Central memory CD8-positive, alpha-beta T cell (primary cell): ENCODE measurements around the gene ZNF648.
A peak's percentile ranks its signal among the peaks of the same experiment; 100 is the strongest.

ENCODE experiments used
- ATAC-seq: fragments of 150-1000 bp; cut with Tn5 transposase; replicated peaks from 2 replicates; pipeline ENCODE4 v1.10.0; 2022; ENCODE audit warnings: mild to moderate bottlenecking, moderate FRiP score, moderate number of reproducible peaks; ENCODE audit not compliant: poor library complexity, severe bottlenecking; ENCODE audit errors: extremely low read depth
- DNase-seq, 2 donors: peaks; one replicate each; pipeline ENCODE4 v3.0.0; 2021; ENCODE audit warnings: low spot score in 2 of 2
- H3K27ac Mint-ChIP-seq: one replicate; pipeline ENCODE4 v1.8.0; 2022; ENCODE audit warnings: low read depth, mild to moderate bottlenecking, moderate library complexity, mixed read lengths
- H3K27me3 Mint-ChIP-seq: one replicate; pipeline ENCODE4 v1.8.0; 2022; ENCODE audit warnings: mixed read lengths
- H3K36me3 Mint-ChIP-seq: one replicate; pipeline ENCODE4 v1.8.0; 2022; ENCODE audit warnings: mild to moderate bottlenecking, moderate library complexity, mixed read lengths; ENCODE audit not compliant: insufficient read depth
- H3K4me1 Mint-ChIP-seq: one replicate; pipeline ENCODE4 v1.8.0; 2022; ENCODE audit warnings: mixed read lengths
- H3K4me3 Mint-ChIP-seq: one replicate; pipeline ENCODE4 v1.8.0; 2022; ENCODE audit warnings: mild to moderate bottlenecking, moderate library complexity, mixed read lengths
- H3K9me3 Mint-ChIP-seq: one replicate; pipeline ENCODE4 v1.8.0; 2022; ENCODE audit warnings: mixed read lengths

Gene ZNF648

DNA sequence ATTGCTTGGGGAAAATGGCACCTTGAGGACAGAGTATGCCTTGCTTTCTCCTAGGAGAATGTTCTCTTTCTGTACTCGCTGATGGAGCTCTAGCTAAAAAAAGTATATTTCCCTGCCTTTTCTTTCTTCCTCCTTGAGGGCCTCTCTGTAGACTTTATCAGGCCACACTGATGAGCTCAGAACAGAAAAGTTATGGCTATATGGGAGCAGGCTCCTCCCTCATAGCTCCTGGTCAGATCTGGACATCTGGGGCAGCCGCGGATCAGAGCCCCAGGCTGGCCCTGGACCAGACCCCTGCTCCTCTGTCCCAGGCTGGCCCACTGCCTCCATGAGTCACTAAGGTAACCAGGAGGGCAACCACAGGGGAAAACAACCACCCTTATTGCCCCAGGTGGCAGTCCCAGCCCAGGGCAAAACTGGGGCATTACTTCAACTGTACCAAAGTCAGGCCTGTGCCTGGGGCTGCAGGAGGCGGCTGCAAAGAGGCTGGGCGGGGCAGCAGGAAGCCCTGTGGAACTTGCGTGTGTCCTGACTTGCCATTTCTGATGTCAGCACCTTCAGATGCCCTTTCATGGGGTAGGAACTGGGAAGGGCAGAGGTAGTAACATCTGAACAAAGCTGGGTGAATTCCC, 26.3 kb upstream of the ZNF648 start:
- H3K4me3 Mint-ChIP-seq, result no peak overlapping the region
- no peaks in the 10 kb centered on the region for H3K9me3 Mint-ChIP-seq
- DNase-seq (no peak), ATAC-seq (no peak)
- H3K27me3 Mint-ChIP-seq, result no peaks in the 10 kb centered on the region
- H3K36me3 Mint-ChIP-seq, result no peaks in the 10 kb centered on the region
- H3K4me1 Mint-ChIP-seq, result peaks cover 22% of the 10 kb centered on the region
- H3K27ac Mint-ChIP-seq, result no peak overlapping the region

GRCh38 chr1:182087304-182087703, 25.8 kb upstream of the ZNF648 start:
- DNase-seq (no peak), ATAC-seq (no peak)
- Mint-ChIP-seq H3K27me3 (no peaks in the 10 kb centered on the region), H3K9me3 (no peaks in the 10 kb centered on the region), H3K36me3 (no peaks in the 10 kb centered on the region), H3K27ac (no peak overlapping the region), H3K4me1 (peaks cover 22% of the 10 kb centered on the region), H3K4me3 (no peak overlapping the region)

- peaks cover 22% of the 10 kb centered on the region for H3K4me1 Mint-ChIP-seq
- no peak for DNase-seq
- no peak for ATAC-seq
- H3K36me3 Mint-ChIP-seq, result no peaks in the 10 kb centered on the region
- no peaks in the 10 kb centered on the region for H3K9me3 Mint-ChIP-seq
- H3K27ac Mint-ChIP-seq, result peak overlapping the region; percentile 43
- H3K27me3 Mint-ChIP-seq, result no peaks in the 10 kb centered on the region
- H3K4me3 Mint-ChIP-seq, result no peak overlapping the region
Measured at GRCh38 chr1:182086620-182087019, 25.1 kb upstream of the ZNF648 start.

GRCh38 chr1:182086136-182086535, 24.6 kb upstream of the ZNF648 start:
- no peak overlapping the region for H3K4me3 Mint-ChIP-seq
- no peaks in the 10 kb centered on the region for H3K27me3 Mint-ChIP-seq
- DNase-seq (no peak), ATAC-seq (no peak)
- no peaks in the 10 kb centered on the region for H3K9me3 Mint-ChIP-seq
- H3K4me1 Mint-ChIP-seq, result peaks cover 22% of the 10 kb centered on the region
- H3K27ac Mint-ChIP-seq, result peak overlapping the region; percentile 43
- H3K36me3 Mint-ChIP-seq, result no peaks in the 10 kb centered on the region

GRCh38 chr1:182085726-182086125, 24.2 kb upstream of the ZNF648 start:
- H3K9me3 Mint-ChIP-seq, result no peaks in the 10 kb centered on the region
- ATAC-seq (no peak), DNase-seq (no peak)
- peaks cover 22% of the 10 kb centered on the region for H3K4me1 Mint-ChIP-seq
- H3K27me3 Mint-ChIP-seq, result no peaks in the 10 kb centered on the region
- H3K27ac Mint-ChIP-seq, result no peak overlapping the region
- no peak overlapping the region for H3K4me3 Mint-ChIP-seq
- no peaks in the 10 kb centered on the region for H3K36me3 Mint-ChIP-seq

DNA sequence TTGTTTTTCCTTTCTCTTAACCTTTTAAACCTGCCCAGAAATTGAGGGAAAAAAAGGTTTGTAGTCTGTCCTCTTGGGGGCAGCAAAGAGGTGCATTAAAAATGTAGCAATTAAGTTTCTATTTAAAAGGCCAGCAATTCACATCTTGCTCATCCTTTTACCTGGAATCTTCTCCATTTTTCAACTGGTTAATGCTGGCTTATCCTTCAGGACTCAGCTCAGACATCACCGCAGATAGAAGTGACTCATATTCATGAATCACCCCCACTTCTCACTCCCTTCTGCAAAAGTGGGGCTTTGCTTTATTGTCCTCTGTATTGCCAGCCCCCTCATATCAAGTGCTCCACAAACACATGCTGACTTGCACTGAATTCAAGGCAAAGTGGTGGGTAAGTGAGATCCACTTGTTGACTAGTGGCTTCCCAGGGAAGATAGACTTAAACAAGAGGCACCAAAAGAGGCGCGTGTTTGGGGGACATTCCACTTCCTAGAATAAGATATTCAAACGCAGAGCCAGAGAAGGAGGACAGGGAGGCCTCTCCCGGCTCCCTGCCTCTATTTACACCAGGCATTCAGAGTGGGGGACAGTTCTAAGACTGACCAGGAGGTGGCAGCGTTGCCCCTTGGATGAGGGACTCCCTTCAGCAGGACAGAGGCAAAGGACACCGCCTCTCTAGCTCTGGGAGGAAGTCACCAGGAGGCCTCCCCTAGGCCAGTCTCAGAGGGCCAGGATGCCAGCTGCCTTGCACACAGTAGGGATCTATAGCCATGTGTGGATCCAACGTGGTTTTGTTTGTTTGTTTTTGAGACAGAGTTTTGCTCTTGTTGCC, 23.2 kb upstream of the ZNF648 start:
- H3K4me3 Mint-ChIP-seq, result no peak overlapping the region
- H3K9me3 Mint-ChIP-seq, result no peaks in the 10 kb centered on the region
- no peaks in the 10 kb centered on the region for H3K27me3 Mint-ChIP-seq
- H3K27ac Mint-ChIP-seq, result no peak overlapping the region
- peaks cover 22% of the 10 kb centered on the region for H3K4me1 Mint-ChIP-seq
- DNase-seq, result peak; percentile 56 to 69
- ATAC-seq, result peak; percentile 75
- no peaks in the 10 kb centered on the region for H3K36me3 Mint-ChIP-seq

GRCh38 chr1:182083851-182084486, 22.5 kb upstream of the ZNF648 start:
- Mint-ChIP-seq H3K27me3 (no peaks in the 10 kb centered on the region), H3K4me1 (peaks cover 22% of the 10 kb centered on the region), H3K36me3 (no peaks in the 10 kb centered on the region), H3K27ac (no peak overlapping the region), H3K4me3 (no peak overlapping the region), H3K9me3 (no peaks in the 10 kb centered on the region)
- DNase-seq, result no peak
- ATAC-seq, result no peak

DNA sequence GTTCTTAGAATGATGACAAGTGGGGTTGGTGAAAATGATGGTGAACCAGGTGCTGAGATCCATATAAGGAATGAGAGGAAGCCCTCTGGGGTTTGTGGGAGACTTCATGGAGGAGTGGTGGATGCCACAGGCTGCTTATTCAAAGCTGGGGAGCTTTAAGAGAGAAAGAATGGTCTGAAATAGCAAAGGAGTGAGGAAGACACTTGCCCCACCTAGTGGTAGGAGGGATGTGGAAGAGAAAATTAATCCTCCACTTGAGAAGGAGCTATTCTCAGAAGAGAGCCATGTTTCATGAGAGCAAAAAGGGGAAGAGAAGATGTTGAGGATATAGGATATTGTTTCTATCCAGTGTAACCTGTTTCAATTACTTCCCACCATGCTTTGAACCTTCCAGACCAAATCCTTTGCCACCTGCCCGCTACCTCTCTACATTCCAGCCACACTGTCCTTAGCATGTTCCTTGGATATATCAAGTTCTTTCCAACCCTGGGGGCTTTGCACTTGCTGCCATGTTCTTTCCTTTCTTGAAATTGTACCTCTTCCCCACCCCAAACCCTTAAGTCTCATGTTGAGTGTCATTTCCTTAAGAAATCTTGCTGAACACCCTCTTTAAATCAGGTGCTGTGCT, 19.6 kb upstream of the ZNF648 start:
- no peak for ATAC-seq
- no peaks in the 10 kb centered on the region for H3K36me3 Mint-ChIP-seq
- no peak overlapping the region for H3K27ac Mint-ChIP-seq
- H3K4me1 Mint-ChIP-seq, result peaks cover 4% of the 10 kb centered on the region
- H3K9me3 Mint-ChIP-seq, result no peaks in the 10 kb centered on the region
- no peak for DNase-seq
- H3K27me3 Mint-ChIP-seq, result no peaks in the 10 kb centered on the region
- H3K4me3 Mint-ChIP-seq, result no peak overlapping the region

GRCh38 chr1:182080040-182080439, 18.5 kb upstream of the ZNF648 start:
- Mint-ChIP-seq H3K4me3 (no peak overlapping the region), H3K9me3 (no peaks in the 10 kb centered on the region), H3K4me1 (peaks cover 4% of the 10 kb centered on the region), H3K27me3 (no peaks in the 10 kb centered on the region), H3K27ac (no peak overlapping the region), H3K36me3 (no peaks in the 10 kb centered on the region)
- no peak for DNase-seq
- no peak for ATAC-seq

- H3K36me3 Mint-ChIP-seq, result no peaks in the 10 kb centered on the region
Measured at GRCh38 chr1:182071924-182072323, 10.4 kb upstream of the ZNF648 start.

GRCh38 chr1:182069028-182069466, 7.5 kb upstream of the ZNF648 start:
- peak; percentile 32 for ATAC-seq
- peaks cover 52% of the 10 kb centered on the region for H3K27me3 Mint-ChIP-seq
- no peak for DNase-seq
- no peaks in the 10 kb centered on the region for H3K9me3 Mint-ChIP-seq
- H3K36me3 Mint-ChIP-seq, result no peaks in the 10 kb centered on the region
- H3K4me1 Mint-ChIP-seq, result peaks cover 7% of the 10 kb centered on the region
- no peak overlapping the region for H3K27ac Mint-ChIP-seq
- no peak overlapping the region for H3K4me3 Mint-ChIP-seq

More at GRCh38 chr1:182071924-182072323, 10.4 kb upstream of the ZNF648 start:
- Mint-ChIP-seq H3K27ac (no peak overlapping the region), H3K27me3 (peaks cover 26% of the 10 kb centered on the region), H3K4me3 (no peak overlapping the region), H3K9me3 (no peaks in the 10 kb centered on the region), H3K4me1 (peaks cover 7% of the 10 kb centered on the region)
- DNase-seq, result no peak
- ATAC-seq, result no peak

- Mint-ChIP-seq H3K4me1 (peaks cover 7% of the 10 kb centered on the region), H3K27ac (no peak overlapping the region), H3K9me3 (no peaks in the 10 kb centered on the region), H3K27me3 (peaks cover 73% of the 10 kb centered on the region), H3K4me3 (no peak overlapping the region), H3K36me3 (no peaks in the 10 kb centered on the region)
- DNase-seq, result no peak
- ATAC-seq, result no peak
Measured at GRCh38 chr1:182066934-182067333, 5.4 kb upstream of the ZNF648 start.
